Stimulated activated memory B cell treated with anti-CD40 and anti-IgM and Interleukin-4, amounts not matched to agents 10 μg/mL and 1 μg/mL and 100 μg/mL, for 72 hours (primary cell): Measurements from ENCODE around the gene ANXA3.
A peak's percentile ranks its signal among the peaks of the same experiment; 100 is the strongest.

Source experiments
- ATAC-seq: fragments of 150-1000 bp; cut with Tn5 transposase; 2 replicates; pipeline ENCODE4 v1.10.0; 2021
- H3K27ac Mint-ChIP-seq: one replicate; pipeline ENCODE4 v1.8.0; 2022; ENCODE audit warnings: mild to moderate bottlenecking, mixed read lengths
- H3K27me3 Mint-ChIP-seq: one replicate; pipeline ENCODE4 v1.8.0; 2022; ENCODE audit warnings: mixed read lengths
- H3K36me3 Mint-ChIP-seq: one replicate; pipeline ENCODE4 v1.8.0; 2022; ENCODE audit warnings: mixed read lengths
- H3K4me1 Mint-ChIP-seq: one replicate; pipeline ENCODE4 v1.8.0; 2022; ENCODE audit warnings: mixed read lengths
- H3K4me3 Mint-ChIP-seq: one replicate; pipeline ENCODE4 v1.8.0; 2022; ENCODE audit warnings: mild to moderate bottlenecking, moderate library complexity, mixed read lengths
- H3K9me3 Mint-ChIP-seq: one replicate; pipeline ENCODE4 v1.8.0; 2022; ENCODE audit warnings: mixed read lengths

ANXA3 gene

DNA sequence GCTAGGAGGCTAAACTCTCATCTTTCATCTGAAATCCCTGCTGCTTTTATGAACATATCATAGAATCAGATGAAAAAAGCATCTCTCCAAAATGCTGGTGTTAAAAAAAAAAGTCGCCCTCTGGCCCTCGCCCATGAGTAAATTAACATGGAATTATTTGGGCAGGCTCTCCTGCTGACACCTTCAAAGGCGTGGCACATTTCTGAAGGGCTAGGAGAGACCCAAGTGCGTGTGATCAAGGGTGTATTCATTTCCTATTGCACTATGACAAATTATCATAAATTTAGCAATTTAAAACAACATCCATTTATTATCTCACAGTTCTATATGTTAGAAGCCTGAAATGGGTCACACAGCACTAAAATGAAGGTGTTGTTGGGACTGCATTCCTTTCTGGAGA, 5.1 kb downstream of the ANXA3 start:
- no peak overlapping the region for H3K4me3 Mint-ChIP-seq
- no peaks in the 10 kb centered on the region for H3K36me3 Mint-ChIP-seq
- H3K27ac Mint-ChIP-seq: no peak overlapping the region
- peaks cover 6% of the 10 kb centered on the region for H3K4me1 Mint-ChIP-seq
- peaks cover 19% of the 10 kb centered on the region for H3K27me3 Mint-ChIP-seq
- no peak for ATAC-seq
- no peaks in the 10 kb centered on the region for H3K9me3 Mint-ChIP-seq

DNA sequence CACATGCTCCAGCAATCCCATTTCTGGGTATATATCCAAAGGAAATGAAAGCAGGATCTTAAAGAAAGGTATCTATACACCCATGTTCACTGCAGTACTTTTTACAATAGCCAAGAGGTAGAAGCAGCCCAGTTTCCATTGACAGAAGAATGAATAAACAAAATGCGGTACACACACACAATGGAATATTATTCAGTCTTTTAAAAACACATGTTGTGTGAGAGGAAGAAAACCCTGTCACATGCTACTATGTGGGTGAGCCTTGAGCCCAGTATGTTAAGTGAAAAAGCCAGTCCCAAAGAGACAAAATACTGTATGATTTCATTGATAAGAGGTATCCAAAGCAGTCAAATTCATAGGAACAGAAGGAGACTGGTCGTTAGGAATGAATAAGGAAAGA, 6.3 kb downstream of the ANXA3 start:
- no peak for ATAC-seq
- H3K27ac Mint-ChIP-seq: no peak overlapping the region
- no peaks in the 10 kb centered on the region for H3K36me3 Mint-ChIP-seq
- no peaks in the 10 kb centered on the region for H3K9me3 Mint-ChIP-seq
- H3K27me3 Mint-ChIP-seq: peaks cover 28% of the 10 kb centered on the region
- H3K4me3 Mint-ChIP-seq: no peak overlapping the region
- no peaks in the 10 kb centered on the region for H3K4me1 Mint-ChIP-seq

DNA sequence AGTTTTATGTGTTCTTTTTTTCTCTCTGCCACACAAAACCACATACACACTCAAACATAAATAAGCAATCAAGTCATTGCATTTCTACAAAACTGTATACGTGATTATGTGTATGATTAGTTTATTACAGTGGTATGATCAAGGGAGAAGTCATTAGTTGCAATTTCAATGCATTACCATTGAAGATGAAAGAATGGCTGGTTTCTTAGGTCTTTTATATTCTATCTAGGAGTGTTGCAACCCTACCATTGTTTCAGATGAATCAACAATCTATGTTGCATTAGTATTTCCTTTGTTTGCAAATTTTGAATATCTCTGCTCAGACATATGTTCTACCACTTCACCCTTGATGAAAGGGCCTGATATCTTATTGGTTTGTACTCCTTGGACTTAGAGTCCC, 6.8 kb downstream of the ANXA3 start:
- Mint-ChIP-seq H3K36me3 (no peaks in the 10 kb centered on the region), H3K9me3 (no peaks in the 10 kb centered on the region), H3K4me1 (no peaks in the 10 kb centered on the region), H3K27ac (no peak overlapping the region), H3K27me3 (peaks cover 30% of the 10 kb centered on the region), H3K4me3 (no peak overlapping the region)
- ATAC-seq: no peak

DNA sequence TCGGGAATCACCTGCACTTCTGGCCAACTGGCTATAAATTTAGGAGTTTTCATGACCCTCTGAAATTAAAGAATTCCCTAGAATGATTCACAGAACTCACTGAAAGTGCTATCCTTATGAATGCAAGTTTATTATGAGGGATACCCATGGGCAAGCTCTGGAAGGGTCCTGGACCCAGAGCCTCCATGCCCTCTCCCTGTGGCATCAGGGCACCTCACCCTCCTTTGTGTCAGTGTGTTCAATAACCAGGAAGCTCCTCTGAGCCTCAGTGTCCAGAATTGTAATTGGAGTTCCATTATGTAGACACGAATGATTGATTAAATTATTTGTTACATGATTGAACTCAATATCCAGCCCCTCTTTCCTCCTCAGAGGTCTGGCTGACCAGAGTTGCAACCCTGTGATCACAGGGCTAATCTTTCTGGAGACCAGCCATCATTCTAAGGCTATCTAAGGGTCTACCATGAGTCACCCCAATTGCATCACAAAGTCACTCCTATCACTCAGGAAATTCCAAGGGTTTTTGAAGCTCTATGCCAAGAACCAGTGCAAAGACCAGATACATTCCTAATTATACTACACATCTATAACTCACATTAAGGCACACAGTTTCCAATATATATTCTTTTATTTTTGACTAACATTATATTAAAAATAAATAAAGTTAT, 8.9 kb downstream of the ANXA3 start:
- no peaks in the 10 kb centered on the region for H3K36me3 Mint-ChIP-seq
- H3K4me3 Mint-ChIP-seq: no peak overlapping the region
- H3K27me3 Mint-ChIP-seq: peaks cover 24% of the 10 kb centered on the region
- no peaks in the 10 kb centered on the region for H3K9me3 Mint-ChIP-seq
- H3K4me1 Mint-ChIP-seq: no peaks in the 10 kb centered on the region
- no peak overlapping the region for H3K27ac Mint-ChIP-seq
- ATAC-seq: no peak

DNA sequence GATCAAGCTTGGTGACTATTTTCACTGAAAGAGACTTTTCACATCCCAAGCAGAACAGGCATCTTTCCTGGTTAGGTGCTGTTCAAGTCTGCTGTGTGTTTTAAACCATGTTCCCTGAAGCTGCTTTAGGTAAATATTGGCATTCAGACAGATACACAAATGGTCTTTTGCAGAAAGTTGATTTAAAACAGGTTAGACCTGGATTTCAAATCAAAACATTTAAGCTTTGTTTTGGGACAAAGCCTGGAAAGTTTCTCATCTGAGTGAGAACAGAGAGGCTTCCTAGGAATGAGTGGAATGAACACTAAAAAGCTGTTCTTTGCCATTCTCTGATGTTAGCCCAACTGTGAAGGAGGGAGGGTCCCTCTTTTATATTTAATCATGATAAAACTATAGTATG, 10.1 kb downstream of the ANXA3 start:
- no peak for ATAC-seq

DNA sequence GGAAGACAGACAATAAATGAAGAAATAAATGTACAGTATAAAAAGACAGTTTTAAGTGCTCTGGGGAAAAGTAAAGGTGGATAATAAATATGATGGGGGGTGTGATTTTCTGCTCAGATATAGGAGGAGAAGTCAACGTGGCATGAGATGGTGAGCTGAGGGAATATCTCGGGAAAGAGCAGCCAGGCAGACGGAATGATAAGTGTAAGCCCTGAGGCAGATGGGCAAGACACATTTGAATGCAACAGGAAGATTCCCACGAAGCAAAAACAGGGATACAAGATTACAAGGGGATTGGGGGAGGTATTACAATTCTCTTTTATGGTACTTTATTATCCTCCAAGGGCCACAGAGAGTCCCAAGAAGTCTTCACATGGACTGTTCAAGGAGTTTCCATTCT, 11.1 kb downstream of the ANXA3 start:
- no peaks in the 10 kb centered on the region for H3K9me3 Mint-ChIP-seq
- H3K36me3 Mint-ChIP-seq: no peaks in the 10 kb centered on the region
- H3K4me1 Mint-ChIP-seq: peaks cover 7% of the 10 kb centered on the region
- no peak for ATAC-seq
- no peak overlapping the region for H3K27ac Mint-ChIP-seq
- peaks cover 26% of the 10 kb centered on the region for H3K27me3 Mint-ChIP-seq
- H3K4me3 Mint-ChIP-seq: no peak overlapping the region

More for the DNA sequence above, 10.1 kb downstream of the ANXA3 start:
- no peaks in the 10 kb centered on the region for H3K9me3 Mint-ChIP-seq
- peaks cover 26% of the 10 kb centered on the region for H3K27me3 Mint-ChIP-seq
- H3K4me1 Mint-ChIP-seq: no peaks in the 10 kb centered on the region
- H3K36me3 Mint-ChIP-seq: no peaks in the 10 kb centered on the region
- H3K4me3 Mint-ChIP-seq: no peak overlapping the region
- H3K27ac Mint-ChIP-seq: no peak overlapping the region

DNA sequence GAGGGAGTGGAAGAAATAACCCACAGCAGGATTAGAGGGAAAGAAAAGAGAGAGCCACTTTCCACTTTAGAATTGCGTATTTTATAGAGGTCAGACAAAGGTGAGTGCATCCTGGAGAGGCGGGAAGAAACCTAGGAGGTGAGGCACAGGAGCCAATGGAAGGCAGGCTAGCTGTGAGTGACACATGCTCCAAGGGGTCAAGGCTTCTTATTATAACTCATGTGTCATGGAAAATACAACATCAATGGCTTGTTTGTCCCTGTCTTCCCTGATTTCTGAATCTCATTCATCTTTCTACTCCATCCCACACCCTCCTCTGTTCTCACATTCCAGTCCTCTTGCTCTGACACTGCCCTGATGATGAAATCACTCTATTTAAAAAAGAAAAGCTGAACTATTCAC, 14.4 kb downstream of the ANXA3 start:
- Mint-ChIP-seq H3K9me3 (no peaks in the 10 kb centered on the region), H3K36me3 (no peaks in the 10 kb centered on the region), H3K27me3 (peaks cover 26% of the 10 kb centered on the region), H3K4me3 (no peak overlapping the region), H3K4me1 (peaks cover 7% of the 10 kb centered on the region), H3K27ac (no peak overlapping the region)
- no peak for ATAC-seq

DNA sequence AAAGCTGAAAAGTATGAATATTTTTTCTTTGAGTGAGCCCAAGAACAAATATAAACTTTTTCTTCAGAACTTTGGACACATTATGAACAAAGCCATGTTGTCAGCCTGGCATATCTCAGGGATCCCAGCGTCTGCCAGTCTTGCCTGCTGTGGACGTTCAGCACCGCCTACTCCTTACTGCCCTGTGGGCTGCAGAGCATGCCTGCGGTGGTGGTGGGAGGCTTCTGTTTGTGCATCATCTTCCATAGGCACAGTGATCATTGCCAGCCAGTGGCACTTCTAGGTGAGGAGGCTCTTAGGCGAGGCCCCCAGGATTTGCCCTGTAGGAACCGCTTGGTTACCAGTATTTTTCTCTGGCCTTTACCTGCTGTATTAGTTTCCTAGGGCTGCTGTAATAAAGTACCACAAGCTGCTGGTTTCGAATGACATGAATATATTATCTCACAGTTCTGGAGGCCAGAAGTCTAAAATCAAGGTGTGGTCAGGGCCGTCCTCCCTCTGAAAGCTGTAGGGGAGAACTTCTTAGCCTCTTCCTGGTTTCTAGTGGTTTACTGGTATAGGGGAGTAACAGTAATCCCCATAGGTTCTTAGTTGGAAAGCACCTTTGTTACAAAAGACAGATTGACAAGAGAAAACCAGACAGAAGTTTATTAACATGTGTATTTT, 15.4 kb downstream of the ANXA3 start:
- no peak overlapping the region for H3K4me3 Mint-ChIP-seq
- no peaks in the 10 kb centered on the region for H3K36me3 Mint-ChIP-seq
- peaks cover 21% of the 10 kb centered on the region for H3K27me3 Mint-ChIP-seq
- H3K4me1 Mint-ChIP-seq: peaks cover 7% of the 10 kb centered on the region
- no peak overlapping the region for H3K27ac Mint-ChIP-seq
- no peaks in the 10 kb centered on the region for H3K9me3 Mint-ChIP-seq
- ATAC-seq: peak; percentile 69

DNA sequence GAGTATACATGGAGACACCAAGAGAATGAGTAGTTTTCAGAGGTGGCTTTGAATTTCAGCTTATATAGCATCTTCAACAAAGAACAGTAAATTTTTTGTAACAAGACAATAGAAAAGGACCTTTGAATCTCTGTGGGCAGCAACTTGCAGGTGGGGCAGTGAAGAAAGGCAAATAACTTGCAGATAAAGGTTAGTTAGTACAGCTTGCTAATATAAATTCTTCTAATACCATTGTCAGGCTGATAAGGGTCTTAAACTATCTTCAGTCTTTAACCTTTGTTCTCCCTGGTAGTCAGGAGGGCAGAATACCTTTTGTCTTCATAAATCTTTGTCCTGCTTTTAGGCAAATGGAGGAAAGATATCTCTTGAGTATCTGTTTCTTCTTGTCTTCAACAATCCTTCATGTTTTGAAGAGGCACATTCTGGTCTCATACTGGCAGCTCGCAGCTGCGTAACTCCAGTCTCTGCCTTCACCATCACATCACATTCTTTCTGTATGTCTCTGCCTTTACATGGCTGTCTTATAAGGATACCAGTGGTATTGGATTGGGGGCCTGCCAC, 16.0 kb downstream of the ANXA3 start:
- no peak for ATAC-seq
- Mint-ChIP-seq H3K4me1 (peaks cover 7% of the 10 kb centered on the region), H3K36me3 (no peaks in the 10 kb centered on the region), H3K27me3 (peaks cover 15% of the 10 kb centered on the region), H3K4me3 (no peak overlapping the region), H3K27ac (no peak overlapping the region), H3K9me3 (no peaks in the 10 kb centered on the region)

DNA sequence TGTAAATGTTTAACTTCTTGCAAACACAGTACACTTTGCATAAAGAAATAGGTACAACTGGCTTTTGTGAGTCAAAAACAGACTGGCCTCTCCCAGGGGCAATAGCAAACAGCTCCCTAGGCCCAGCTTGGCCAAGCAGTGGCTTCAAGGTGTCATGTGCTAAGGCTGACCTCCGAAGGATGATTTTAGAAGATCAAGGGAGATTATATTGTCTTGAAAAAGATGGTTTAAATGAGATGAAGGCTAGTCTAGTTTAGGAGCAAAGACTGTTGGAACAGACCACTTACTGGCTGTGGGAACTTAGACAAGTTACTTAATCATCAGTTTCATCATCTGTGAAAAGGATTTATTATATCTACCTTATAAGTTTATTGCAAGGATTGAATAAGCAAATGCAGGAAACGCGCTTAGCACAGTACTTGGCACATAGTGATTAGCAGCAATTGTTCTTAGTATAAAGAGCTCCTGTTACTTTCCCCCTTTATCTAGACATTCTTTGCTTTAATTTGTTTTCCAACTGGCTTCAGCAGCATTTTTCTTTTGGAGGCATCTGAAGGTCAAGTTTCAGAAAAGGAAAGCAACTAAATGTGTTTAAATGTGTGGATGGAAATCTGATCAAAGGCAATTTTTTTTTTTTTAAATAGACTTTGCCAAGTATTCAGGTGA, 17.2 kb downstream of the ANXA3 start:
- no peak overlapping the region for H3K4me3 Mint-ChIP-seq
- ATAC-seq: no peak
- peaks cover 7% of the 10 kb centered on the region for H3K4me1 Mint-ChIP-seq
- no peaks in the 10 kb centered on the region for H3K9me3 Mint-ChIP-seq
- H3K36me3 Mint-ChIP-seq: no peaks in the 10 kb centered on the region
- no peak overlapping the region for H3K27ac Mint-ChIP-seq
- H3K27me3 Mint-ChIP-seq: peaks cover 10% of the 10 kb centered on the region

DNA sequence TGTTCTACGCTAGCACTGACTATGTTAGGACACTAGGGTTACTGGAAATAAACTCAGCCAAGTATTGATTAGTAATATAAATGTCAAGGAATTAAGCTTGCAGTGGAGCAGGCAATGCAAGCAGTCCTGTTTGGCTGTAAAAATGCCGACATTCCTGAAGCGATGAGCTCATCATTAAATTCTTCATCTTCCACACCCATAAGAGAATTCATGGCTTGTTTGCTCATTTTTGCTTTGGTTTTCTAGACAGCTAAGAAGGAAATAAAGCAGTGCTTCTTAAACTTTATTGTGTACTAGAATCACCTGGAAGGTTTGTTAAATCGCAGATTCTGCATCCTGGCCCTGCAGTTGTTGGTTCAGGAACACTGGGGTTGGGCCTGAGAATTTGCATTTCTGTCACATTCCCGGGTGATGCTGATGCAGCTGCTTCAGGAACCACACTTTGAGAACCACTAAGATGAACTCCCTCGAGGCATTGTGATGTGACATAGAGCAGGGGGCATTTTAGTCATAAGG, 17.8 kb downstream of the ANXA3 start:
- H3K36me3 Mint-ChIP-seq: no peaks in the 10 kb centered on the region
- H3K4me3 Mint-ChIP-seq: no peak overlapping the region
- ATAC-seq: no peak
- H3K4me1 Mint-ChIP-seq: peaks cover 7% of the 10 kb centered on the region
- H3K27ac Mint-ChIP-seq: no peak overlapping the region
- H3K9me3 Mint-ChIP-seq: no peaks in the 10 kb centered on the region
- peaks cover 10% of the 10 kb centered on the region for H3K27me3 Mint-ChIP-seq

DNA sequence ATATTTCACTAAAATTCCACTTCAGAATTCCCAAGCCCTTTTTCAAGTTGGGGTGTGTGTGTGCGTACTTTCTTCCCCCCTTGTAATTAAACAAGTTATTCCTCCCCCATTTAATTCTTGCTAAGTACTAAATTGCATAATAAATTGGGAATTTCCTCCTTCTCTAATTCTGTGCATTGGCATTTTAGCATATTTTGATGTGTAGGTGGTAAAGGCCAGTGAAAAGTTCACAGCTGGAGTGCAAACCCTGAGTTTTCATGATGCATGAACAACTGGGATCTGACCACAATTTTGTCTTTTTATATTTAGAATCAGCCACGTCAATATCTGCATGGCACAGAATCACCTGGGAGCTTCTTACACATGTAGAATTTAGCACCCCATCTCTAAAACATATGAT, 18.5 kb downstream of the ANXA3 start:
- H3K9me3 Mint-ChIP-seq: no peaks in the 10 kb centered on the region
- H3K4me3 Mint-ChIP-seq: no peak overlapping the region
- ATAC-seq: no peak
- H3K27ac Mint-ChIP-seq: no peak overlapping the region
- peaks cover 7% of the 10 kb centered on the region for H3K4me1 Mint-ChIP-seq
- peaks cover 5% of the 10 kb centered on the region for H3K27me3 Mint-ChIP-seq
- H3K36me3 Mint-ChIP-seq: no peaks in the 10 kb centered on the region

DNA sequence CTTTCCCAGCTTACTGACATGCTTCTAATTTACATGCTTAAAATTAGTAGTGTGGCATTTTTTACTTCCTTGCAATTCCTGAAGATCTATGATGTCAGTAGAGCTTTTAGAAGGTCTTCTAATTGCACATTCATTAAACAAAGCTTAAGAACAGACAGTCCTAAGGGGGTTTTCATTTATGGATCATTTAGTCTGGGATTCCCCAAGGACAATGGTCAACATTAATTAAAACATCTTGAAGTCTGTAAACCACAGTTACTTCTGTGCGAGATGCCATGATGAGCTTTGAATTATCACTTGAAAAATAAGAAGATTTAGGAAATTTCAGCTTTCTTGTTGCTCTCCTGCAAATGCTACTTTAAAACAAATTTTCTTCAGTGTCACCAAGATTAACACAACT, 20.2 kb downstream of the ANXA3 start:
- Mint-ChIP-seq H3K4me1 (peaks cover 7% of the 10 kb centered on the region), H3K27ac (no peak overlapping the region), H3K36me3 (no peaks in the 10 kb centered on the region), H3K27me3 (no peaks in the 10 kb centered on the region), H3K4me3 (no peak overlapping the region), H3K9me3 (peaks cover 3% of the 10 kb centered on the region)
- ATAC-seq: no peak

DNA sequence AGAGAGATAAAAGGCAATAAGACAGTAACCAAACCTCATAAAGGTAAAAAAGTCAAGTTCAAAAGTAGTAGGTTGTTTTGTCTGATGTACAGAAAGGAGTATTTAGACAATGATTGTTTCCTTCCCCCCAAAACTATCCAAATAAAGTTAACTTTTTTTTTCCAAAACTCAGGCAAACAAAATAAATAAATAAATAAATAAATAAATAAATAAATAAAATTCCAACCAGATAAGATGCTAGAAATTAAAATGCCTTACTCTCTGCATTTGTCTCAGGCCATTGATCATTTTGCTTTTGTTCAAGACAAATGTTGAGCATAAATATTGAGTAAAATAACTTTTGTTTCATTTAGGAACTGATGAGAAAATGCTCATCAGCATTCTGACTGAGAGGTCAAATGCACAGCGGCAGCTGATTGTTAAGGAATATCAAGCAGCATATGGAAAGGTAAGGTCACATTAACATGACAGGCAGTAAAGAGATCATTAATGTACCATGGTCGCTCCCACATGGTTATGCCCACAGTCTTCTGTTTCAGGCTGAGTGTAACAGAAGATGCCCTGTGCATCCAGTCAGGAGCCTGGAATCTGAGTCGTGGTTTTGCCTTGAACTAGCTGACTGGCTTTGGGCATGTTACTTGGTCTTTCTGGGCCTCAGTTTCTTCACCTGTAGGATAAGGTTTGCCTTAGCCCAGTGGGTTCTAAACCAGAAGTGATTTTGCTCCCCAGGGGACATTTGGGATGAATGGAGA, 27.3 kb downstream of the ANXA3 start:
- Mint-ChIP-seq H3K4me1 (no peaks in the 10 kb centered on the region), H3K36me3 (no peaks in the 10 kb centered on the region), H3K9me3 (peaks cover 3% of the 10 kb centered on the region), H3K27me3 (no peaks in the 10 kb centered on the region), H3K4me3 (no peak overlapping the region), H3K27ac (no peak overlapping the region)
- ATAC-seq: no peak

DNA sequence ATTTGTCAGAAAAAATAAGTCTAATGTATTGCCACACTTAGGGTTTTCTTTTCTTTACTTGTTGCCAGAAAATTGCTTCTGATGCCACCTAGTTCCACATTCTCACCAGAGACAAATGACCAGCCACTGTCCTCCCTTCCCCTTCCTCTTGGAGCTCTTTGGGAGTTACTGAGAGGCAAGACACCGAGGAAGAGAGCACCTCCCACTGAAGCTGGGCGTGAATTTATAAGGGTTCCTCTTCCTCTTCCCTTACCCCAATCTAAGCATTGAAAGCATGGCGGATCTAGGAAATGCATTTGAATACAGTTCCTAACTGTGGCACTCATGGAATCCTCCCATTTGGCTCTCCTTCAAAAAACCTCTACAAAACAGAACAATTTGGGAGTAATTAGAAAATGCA, 30.0 kb downstream of the ANXA3 start:
- no peaks in the 10 kb centered on the region for H3K4me1 Mint-ChIP-seq
- H3K36me3 Mint-ChIP-seq: no peaks in the 10 kb centered on the region
- H3K27ac Mint-ChIP-seq: no peak overlapping the region
- ATAC-seq: no peak
- H3K27me3 Mint-ChIP-seq: no peaks in the 10 kb centered on the region
- no peak overlapping the region for H3K4me3 Mint-ChIP-seq
- no peaks in the 10 kb centered on the region for H3K9me3 Mint-ChIP-seq
